NCI-H345 treated with DMSO at 0.1 percent for 48 hours (cell line): Measurements from ENCODE around the gene RPL28.
"Not testable (repeated sequence)": the region's sequence is repeated elsewhere in the genome, so short reads cannot be mapped to it uniquely, and the experiment has no call there.

Experiments
- DNase-seq: peaks from one replicate; lab custom pipeline; 2025; ENCODE audit not compliant: unreplicated experiment; lab: John Stamatoyannopoulos, UW

The RPL28 gene

GRCh38 chr19:55391191-55391670 is 5.5 kb downstream of the RPL28 start:
- DNase-seq = no peak

- no peak for DNase-seq
Observed at GRCh38 chr19:55391702-55392615, 6.2 kb downstream of the RPL28 start.

- DNase-seq = no peak
Observed at GRCh38 chr19:55392820-55393761, 7.4 kb downstream of the RPL28 start.

GRCh38 chr19:55398200-55398925 is 12.6 kb downstream of the RPL28 start:
- DNase-seq = no peak

- no peak for DNase-seq
Observed at GRCh38 chr19:55400281-55401087, 14.8 kb downstream of the RPL28 start.

- DNase-seq = not testable (repeated sequence)
Observed at GRCh38 chr19:55401390-55401789, 15.7 kb downstream of the RPL28 start.

- no peak for DNase-seq
Observed at GRCh38 chr19:55402509-55402908, 16.8 kb downstream of the RPL28 start.

GRCh38 chr19:55405638-55406037 is 19.9 kb downstream of the RPL28 start:
- DNase-seq = no peak

- no peak for DNase-seq
Observed at GRCh38 chr19:55406091-55406825, 20.5 kb downstream of the RPL28 start.

GRCh38 chr19:55406826-55407549 is 21.3 kb downstream of the RPL28 start:
- DNase-seq = no peak

- not testable (repeated sequence) for DNase-seq
Observed at GRCh38 chr19:55407550-55407799, 21.7 kb downstream of the RPL28 start, which contains the start of gene UBE2S. UBE2S (minus strand) TSS chr19:55407788; CDS start chr19:55407589, 199 bp downstream.

GRCh38 chr19:55407800-55408532 is 22.2 kb downstream of the RPL28 start:
- DNase-seq = peak; percentile 82

GRCh38 chr19:55408533-55408872 is 22.8 kb downstream of the RPL28 start:
- DNase-seq = no peak

GRCh38 chr19:55409179-55409578 is 23.4 kb downstream of the RPL28 start:
- DNase-seq = not testable (repeated sequence)

GRCh38 chr19:55410168-55410567 is 24.4 kb downstream of the RPL28 start:
- DNase-seq = no peak

GRCh38 chr19:55418185-55418584 is 32.5 kb downstream of the RPL28 start:
- DNase-seq = no peak

- no peak for DNase-seq
Observed at GRCh38 chr19:55419103-55419502, 33.4 kb downstream of the RPL28 start.

- DNase-seq = no peak
Observed at GRCh38 chr19:55419624-55420236, 34.0 kb downstream of the RPL28 start.
